HepG2 (cell line): Measurements from ENCODE around the gene SEC16A. TPM values are rescaled to one million over a fixed set of nuclear protein-coding genes. Genes with fewer than 3 reads are reported as not detected.

Experiments
- ATF7-NPFF ChIP-seq: sonication (generic); formaldehyde crosslinking; IDR thresholded peaks from 2 replicates; pipeline ENCODE4 v1.8.1; 2023; ENCODE audit warnings: mild to moderate bottlenecking, low read depth, missing genetic modification reagents, moderate library complexity
- CEBPG ChIP-seq: IDR thresholded peaks from 2 replicates; pipeline ENCODE4 v1.6.1; 2016
- HMG20A ChIP-seq: IDR thresholded peaks from 2 replicates; pipeline ENCODE4 v1.6.1; 2016; ENCODE audit warnings: borderline replicate concordance
- ISL2 ChIP-seq: sonication (generic); formaldehyde crosslinking; IDR thresholded peaks from 2 replicates; pipeline ENCODE4 v1.5.0; 2020; ENCODE audit warnings: missing genetic modification reagents
- JUN ChIP-seq: sonication (generic); formaldehyde crosslinking; IDR thresholded peaks from 2 replicates; pipeline ENCODE4 v1.4.0; 2020; ENCODE audit warnings: mild to moderate bottlenecking, missing genetic modification reagents
- KMT2A ChIP-seq: sonication (generic); formaldehyde crosslinking; IDR thresholded peaks from 2 replicates; pipeline ENCODE4 v1.4.0; 2020; ENCODE audit warnings: missing genetic modification reagents
- MTA3 ChIP-seq: sonication (generic); formaldehyde crosslinking; IDR thresholded peaks from 2 replicates; pipeline ENCODE4 v1.4.0; 2020; ENCODE audit warnings: missing genetic modification reagents
- MTF1 ChIP-seq: sonication (generic); formaldehyde crosslinking; IDR thresholded peaks from 2 replicates; pipeline ENCODE4 v1.5.0; 2020; ENCODE audit warnings: missing genetic modification reagents
- NBN ChIP-seq: fragments of 450-650 bp; conservative IDR thresholded peaks from 2 replicates; pipeline ENCODE4 v1.6.1; 2017
- POGZ ChIP-seq: sonication (generic); formaldehyde crosslinking; IDR thresholded peaks from 2 replicates; pipeline ENCODE4 v1.4.0; 2020; ENCODE audit warnings: mild to moderate bottlenecking, missing genetic modification reagents
- REXO4 ChIP-seq: sonication (generic); formaldehyde crosslinking; IDR thresholded peaks from 2 replicates; pipeline ENCODE4 v1.8.0; 2022; ENCODE audit warnings: missing genetic modification reagents, mild to moderate bottlenecking, borderline replicate concordance
- RFXANK ChIP-seq: IDR thresholded peaks from 2 replicates; pipeline ENCODE4 v1.6.1; 2016
- RNF2 ChIP-seq: fragments of 450-650 bp; conservative IDR thresholded peaks from 2 replicates; pipeline ENCODE4 v1.6.1; 2016; ENCODE audit warnings: low read depth
- SKI ChIP-seq: fragments of 450-650 bp; IDR thresholded peaks from one replicate; pipeline ENCODE4 v1.6.1; 2018; ENCODE audit warnings: mild to moderate bottlenecking; ENCODE audit not compliant: partially characterized antibody
- ZBTB21 ChIP-seq: sonication (generic); formaldehyde crosslinking; IDR thresholded peaks from 2 replicates; pipeline ENCODE4 v1.4.0; 2020; ENCODE audit warnings: missing genetic modification reagents
- ZC3H13 ChIP-seq: sonication (generic); formaldehyde crosslinking; IDR thresholded peaks from 2 replicates; pipeline ENCODE4 v1.8.1; 2023; ENCODE audit warnings: mild to moderate bottlenecking, missing genetic modification reagents, moderate library complexity
- ZFYVE20 ChIP-seq: sonication (generic); formaldehyde crosslinking; IDR thresholded peaks from 2 replicates; pipeline ENCODE4 v1.8.0; 2023; ENCODE audit warnings: low read depth, mild to moderate bottlenecking, moderate library complexity, missing genetic modification reagents, borderline replicate concordance
- ZNF382 ChIP-seq: sonication (generic); formaldehyde crosslinking; IDR thresholded peaks from 2 replicates; pipeline ENCODE4 v1.5.0; 2020; ENCODE audit warnings: missing genetic modification reagents, mild to moderate bottlenecking, borderline replicate concordance
- ZNF484 ChIP-seq: sonication (generic); formaldehyde crosslinking; IDR thresholded peaks from 2 replicates; pipeline ENCODE4 v1.5.1; 2020; ENCODE audit warnings: mild to moderate bottlenecking, low read depth, missing genetic modification reagents, borderline replicate concordance
- ZNF547 ChIP-seq: sonication (generic); formaldehyde crosslinking; IDR thresholded peaks from 2 replicates; pipeline ENCODE4 v1.5.1; 2020; ENCODE audit warnings: mild to moderate bottlenecking, missing genetic modification reagents
- ZNF570 ChIP-seq: sonication (generic); formaldehyde crosslinking; IDR thresholded peaks from 2 replicates; pipeline ENCODE4 v1.4.0; 2020; ENCODE audit warnings: mild to moderate bottlenecking, missing genetic modification reagents, borderline replicate concordance
- ZNF788 ChIP-seq: sonication (generic); formaldehyde crosslinking; IDR thresholded peaks from 2 replicates; pipeline ENCODE4 v1.5.0; 2020; ENCODE audit warnings: mild to moderate bottlenecking, missing genetic modification reagents, borderline replicate concordance
- ZNF878 ChIP-seq: sonication (generic); formaldehyde crosslinking; IDR thresholded peaks from 2 replicates; pipeline ENCODE4 v1.8.1; 2023; ENCODE audit warnings: mild to moderate bottlenecking, missing genetic modification reagents, moderate library complexity
- ZSCAN21 ChIP-seq: sonication (generic); formaldehyde crosslinking; IDR thresholded peaks from 2 replicates; pipeline ENCODE4 v1.8.0; 2022; ENCODE audit warnings: mild to moderate bottlenecking, missing genetic modification reagents, moderate library complexity, borderline replicate concordance
- polyA plus RNA-seq, 8 experiments: library from polyadenylated mRNA; depleted of rRNA in 3 of 8; stranded (reverse) in 7 of 8; unstranded in 1 of 8; fragments of >200 nt; fragmentation: Illumina TruSeq in 4 of 8; extraction: Trizol in 4 of 8; gene quantifications; 2 replicates each; pipeline versions ENCODE4 v1.2.1 to v1.2.3, GENCODE V29; 2011 to 2016; ENCODE audit warnings: low read depth in 4 of 8, missing spikeins in 1 of 8, mixed read lengths in 1 of 8; ENCODE audit not compliant: insufficient read depth in 1 of 8
- total RNA-seq, 5 experiments: library from RNA; depleted of rRNA; stranded (reverse); fragments of >200 nt; fragmentation: Illumina TruSeq; extraction: Trizol; gene quantifications; 2 replicates each; pipeline ENCODE4 v1.2.3, GENCODE V29; 2016; ENCODE audit warnings: low read depth in 1 of 5
- TF ChIP-seq, protein P1 (sequence below): sonication (generic); formaldehyde crosslinking; IDR thresholded peaks from 2 replicates; pipeline ENCODE4 v1.4.0; 2020; ENCODE audit warnings: missing genetic modification reagents, mild to moderate bottlenecking, borderline replicate concordance
- TF ChIP-seq, protein P2 (sequence below): IDR thresholded peaks from 2 replicates; pipeline ENCODE4 v1.6.1; 2012; ENCODE audit warnings: inconsistent platforms
- TF ChIP-seq, protein P3 (sequence below): IDR thresholded peaks from 2 replicates; pipeline ENCODE4 v1.6.1; 2016; ENCODE audit warnings: missing biosample characterization, missing genetic modification reagents, low read depth

SEC16A gene
- total and polyA plus RNA-seq, 2 of the 13 experiments (the other 11 are each of a cell fraction or from before 2014, with no cell fraction given), result 15.9 to 18.9 TPM

DNA sequence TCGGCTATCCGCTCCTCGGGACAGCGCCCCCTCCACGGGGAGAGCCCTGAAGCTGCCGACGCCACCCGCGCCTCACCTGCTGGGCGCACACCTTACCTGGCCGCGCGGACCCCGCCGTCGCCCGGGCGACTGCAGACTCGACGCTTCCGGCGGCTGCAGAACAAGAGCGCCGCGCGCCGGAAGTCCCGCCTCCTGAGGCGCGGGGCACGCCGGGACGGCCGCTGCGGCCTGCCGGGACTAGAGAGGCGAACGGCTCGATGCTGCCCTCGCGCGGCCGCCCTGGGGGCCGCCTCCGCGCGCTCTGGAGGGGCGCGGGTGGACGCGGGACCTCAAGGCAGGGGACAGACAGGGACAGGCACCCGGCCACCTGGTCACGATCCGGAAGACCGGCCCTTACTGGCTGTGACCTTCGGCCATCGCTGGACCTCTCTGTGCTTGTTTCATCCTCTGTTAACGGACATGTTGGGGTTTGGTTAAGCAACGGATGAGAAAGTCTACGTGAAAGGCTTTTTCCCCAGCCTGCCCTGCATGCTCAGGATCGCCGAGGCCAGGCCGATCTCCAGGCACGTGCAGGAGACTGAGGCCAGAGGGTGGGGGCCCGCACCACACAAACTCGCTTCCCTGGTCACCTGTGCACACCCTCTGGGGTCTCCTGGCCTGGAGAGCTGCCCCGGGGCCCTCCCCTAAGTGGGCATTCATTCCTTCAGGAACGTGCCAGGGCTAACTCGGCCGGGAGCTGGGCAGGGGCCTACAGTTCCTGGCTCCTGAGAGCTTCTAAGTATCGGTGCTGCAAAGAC, 82.6 kb downstream of the SEC16A start, which contains the start of gene SNAPC4 (continued):
- TF ChIP-seq, protein P1, sequence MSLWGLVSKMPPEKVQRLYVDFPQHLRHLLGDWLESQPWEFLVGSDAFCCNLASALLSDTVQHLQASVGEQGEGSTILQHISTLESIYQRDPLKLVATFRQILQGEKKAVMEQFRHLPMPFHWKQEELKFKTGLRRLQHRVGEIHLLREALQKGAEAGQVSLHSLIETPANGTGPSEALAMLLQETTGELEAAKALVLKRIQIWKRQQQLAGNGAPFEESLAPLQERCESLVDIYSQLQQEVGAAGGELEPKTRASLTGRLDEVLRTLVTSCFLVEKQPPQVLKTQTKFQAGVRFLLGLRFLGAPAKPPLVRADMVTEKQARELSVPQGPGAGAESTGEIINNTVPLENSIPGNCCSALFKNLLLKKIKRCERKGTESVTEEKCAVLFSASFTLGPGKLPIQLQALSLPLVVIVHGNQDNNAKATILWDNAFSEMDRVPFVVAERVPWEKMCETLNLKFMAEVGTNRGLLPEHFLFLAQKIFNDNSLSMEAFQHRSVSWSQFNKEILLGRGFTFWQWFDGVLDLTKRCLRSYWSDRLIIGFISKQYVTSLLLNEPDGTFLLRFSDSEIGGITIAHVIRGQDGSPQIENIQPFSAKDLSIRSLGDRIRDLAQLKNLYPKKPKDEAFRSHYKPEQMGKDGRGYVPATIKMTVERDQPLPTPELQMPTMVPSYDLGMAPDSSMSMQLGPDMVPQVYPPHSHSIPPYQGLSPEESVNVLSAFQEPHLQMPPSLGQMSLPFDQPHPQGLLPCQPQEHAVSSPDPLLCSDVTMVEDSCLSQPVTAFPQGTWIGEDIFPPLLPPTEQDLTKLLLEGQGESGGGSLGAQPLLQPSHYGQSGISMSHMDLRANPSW (CRISPR knock-in tag), result no peak
- TF ChIP-seq ZSCAN21 (CRISPR knock-in tag) (peak; percentile 81; the same call in 1 of the 2 replicates), ZC3H13 (no peak), REXO4 (CRISPR knock-in tag) (no peak; the same call in 1 of the 2 replicates), HMG20A (no peak), ZNF878 (CRISPR knock-in tag) (no peak), ATF7-NPFF (no peak), MTA3 (CRISPR knock-in tag) (no peak), KMT2A (CRISPR knock-in tag) (no peak; the same call in 1 of the 2 replicates), ZNF788 (CRISPR knock-in tag) (0 out of 2 replicates have a peak, but pooled peaks have one; percentile 28), NBN (no peak), JUN (CRISPR knock-in tag) (0 out of 2 replicates have a peak, but pooled peaks have one; percentile 17), MTF1 (CRISPR knock-in tag) (no peak), ZFYVE20 (no peak), ZNF382 (CRISPR knock-in tag) (no peak), ZNF547 (CRISPR knock-in tag) (0 out of 2 replicates have a peak, but pooled peaks have one; percentile 58), RFXANK (CRISPR knock-in tag) (no peak), RNF2 (peak; percentile 56; the same call in 1 of the 2 replicates), POGZ (CRISPR knock-in tag) (peak; percentile 47; the same call in 1 of the 2 replicates), ISL2 (peak; percentile 64), ZNF570 (no peak), ZBTB21 (CRISPR knock-in tag) (no peak), SKI (peak; percentile 22), CEBPG (no peak), ZNF484 (no peak)
- TF ChIP-seq, protein P2, sequence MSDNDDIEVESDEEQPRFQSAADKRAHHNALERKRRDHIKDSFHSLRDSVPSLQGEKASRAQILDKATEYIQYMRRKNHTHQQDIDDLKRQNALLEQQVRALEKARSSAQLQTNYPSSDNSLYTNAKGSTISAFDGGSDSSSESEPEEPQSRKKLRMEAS, result peak; percentile 78
- TF ChIP-seq, protein P3, sequence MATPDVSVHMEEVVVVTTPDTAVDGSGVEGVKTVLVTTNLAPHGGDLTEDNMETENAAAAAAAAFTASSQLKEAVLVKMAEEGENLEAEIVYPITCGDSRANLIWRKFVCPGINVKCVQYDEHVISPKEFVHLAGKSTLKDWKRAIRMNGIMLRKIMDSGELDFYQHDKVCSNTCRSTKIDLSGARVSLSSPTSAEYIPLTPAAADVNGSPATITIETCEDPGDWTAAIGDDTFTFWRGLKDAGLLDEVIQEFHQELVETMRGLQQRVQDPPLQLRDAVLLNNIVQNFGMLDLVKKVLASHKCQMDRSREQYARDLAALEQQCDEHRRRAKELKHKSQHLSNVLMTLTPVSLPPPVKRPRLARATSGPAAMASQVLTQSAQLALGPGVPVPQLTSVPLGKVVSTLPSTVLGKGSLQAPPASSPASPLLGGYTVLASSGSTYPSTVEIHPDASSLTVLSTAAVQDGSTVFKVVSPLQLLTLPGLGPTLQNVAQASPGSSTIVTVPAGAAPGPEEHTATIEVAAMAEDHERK (CRISPR knock-in tag), result peak; percentile 48; the same call in 1 of the 2 replicates
